Mucosa of stomach (tissue), 1 donor: ENCODE measurements around the gene FAM170B.

Source experiments
- H3K27me3 ChIP-seq: one replicate; pipeline ENCODE4 v1.7.0; 2013; ENCODE audit warnings: mild to moderate bottlenecking, low read length; ENCODE audit not compliant: control insufficient read depth, insufficient read depth
- H3K36me3 ChIP-seq: one replicate; pipeline ENCODE4 v1.7.0; 2013; ENCODE audit warnings: low read length; ENCODE audit not compliant: control insufficient read depth, insufficient read depth
- H3K4me1 ChIP-seq: one replicate; pipeline ENCODE4 v1.7.0; 2013; ENCODE audit warnings: mild to moderate bottlenecking, low read length; ENCODE audit not compliant: control insufficient read depth, insufficient read depth
- H3K4me3 ChIP-seq: one replicate; pipeline ENCODE4 v1.7.0; 2013; ENCODE audit warnings: low read length
- H3K9ac ChIP-seq: one replicate; pipeline ENCODE4 v1.7.0; 2013; ENCODE audit warnings: mild to moderate bottlenecking, low read length, moderate library complexity
- H3K9me3 ChIP-seq: one replicate; pipeline ENCODE4 v1.7.0; 2013; ENCODE audit warnings: mild to moderate bottlenecking, low read length, moderate library complexity; ENCODE audit not compliant: control insufficient read depth
- donor health status: Pancreatic carcinoma.

Gene FAM170B

DNA sequence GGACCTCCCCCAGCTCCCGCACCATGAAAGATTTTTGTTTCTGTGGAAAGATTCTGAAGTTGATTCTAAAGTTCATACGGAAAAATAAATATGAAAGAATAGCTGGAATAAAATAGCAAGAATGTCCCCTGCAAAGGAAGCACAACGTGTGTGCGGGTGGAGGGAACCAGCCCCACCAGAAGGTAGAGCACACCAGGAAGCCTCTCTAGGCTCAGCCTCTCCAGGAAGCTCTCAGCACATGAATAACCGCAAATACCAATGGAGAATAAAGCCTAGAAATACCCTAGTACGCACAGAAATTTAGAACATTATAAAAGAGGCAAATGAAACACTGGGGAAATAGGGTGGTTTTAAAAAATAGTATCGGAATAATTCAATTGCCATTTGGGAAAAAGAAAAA, 24.6 kb upstream of the FAM170B start:
- no peaks in the 10 kb centered on the region for H3K9me3 ChIP-seq
- H3K4me3 ChIP-seq, result no peak overlapping the region
- H3K36me3 ChIP-seq, result no peaks in the 10 kb centered on the region
- H3K4me1 ChIP-seq, result no peaks in the 10 kb centered on the region
- H3K27me3 ChIP-seq, result no peaks in the 10 kb centered on the region
- no peak overlapping the region for H3K9ac ChIP-seq

DNA sequence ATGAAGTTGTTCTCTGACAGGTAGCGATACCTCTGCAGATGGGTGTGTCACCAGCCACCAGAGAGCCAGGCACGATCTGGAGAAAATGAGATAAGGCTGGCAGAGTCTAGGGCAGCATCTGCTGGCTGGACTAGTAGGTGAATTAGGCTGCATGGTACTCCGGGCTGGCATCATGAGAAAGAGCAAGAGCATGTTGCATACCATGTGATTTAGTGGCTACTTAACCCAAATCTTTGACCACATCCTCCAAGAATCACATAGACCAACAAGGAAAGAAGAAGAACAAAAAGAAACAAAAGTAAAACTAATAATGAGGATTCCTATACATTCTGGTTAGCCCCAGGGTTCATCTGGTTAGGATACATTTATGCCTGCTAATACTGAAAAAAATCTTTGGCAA, 23.4 kb upstream of the FAM170B start:
- H3K9ac ChIP-seq, result no peak overlapping the region

DNA sequence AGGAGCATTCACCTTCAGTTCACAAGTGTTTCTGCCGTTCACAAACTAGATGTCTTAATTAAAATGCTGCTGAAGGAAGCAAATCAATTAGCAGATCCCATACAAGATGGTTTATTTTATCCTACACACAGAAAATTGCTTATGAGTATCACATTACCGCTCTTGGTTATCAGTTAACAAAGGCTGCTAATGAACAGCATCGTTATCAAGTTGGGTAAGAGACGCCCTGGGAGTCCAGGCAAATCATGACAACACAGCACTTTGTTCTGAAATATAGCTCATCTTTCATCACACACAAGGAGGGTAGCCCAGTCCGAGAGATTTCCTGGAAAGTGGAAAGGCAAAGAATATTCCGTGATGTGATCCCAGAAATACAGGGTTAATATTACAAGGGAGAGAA, 20.8 kb upstream of the FAM170B start:
- Histone ChIP-seq H3K4me3 (no peak overlapping the region), H3K9ac (no peak overlapping the region), H3K4me1 (no peaks in the 10 kb centered on the region), H3K27me3 (no peaks in the 10 kb centered on the region), H3K9me3 (no peaks in the 10 kb centered on the region), H3K36me3 (no peaks in the 10 kb centered on the region)

More for the DNA sequence above, 23.4 kb upstream of the FAM170B start:
- Histone ChIP-seq H3K36me3 (no peaks in the 10 kb centered on the region), H3K27me3 (no peaks in the 10 kb centered on the region), H3K4me1 (no peaks in the 10 kb centered on the region), H3K4me3 (no peak overlapping the region), H3K9me3 (no peaks in the 10 kb centered on the region)

DNA sequence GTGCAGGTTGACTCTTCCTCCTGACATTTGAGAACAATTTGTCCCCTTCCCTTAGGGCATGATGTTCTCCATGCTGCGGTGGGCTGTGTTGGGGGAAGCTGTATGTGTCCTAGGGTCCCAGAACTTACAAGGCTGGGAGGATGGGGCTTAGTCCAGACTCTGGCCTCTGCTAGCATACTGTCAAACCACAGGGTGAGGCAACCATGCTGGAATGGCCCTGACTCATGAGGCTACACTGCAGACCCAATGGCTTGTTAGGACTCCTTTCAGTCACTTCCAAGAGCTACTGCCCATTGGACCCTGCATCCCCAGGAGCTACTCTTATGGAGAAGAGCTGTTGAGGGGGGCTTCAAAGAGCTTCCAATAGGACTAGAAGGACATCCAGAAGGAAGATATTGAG, 20.1 kb upstream of the FAM170B start:
- H3K4me3 ChIP-seq, result no peak overlapping the region
- H3K9me3 ChIP-seq, result no peaks in the 10 kb centered on the region
- H3K27me3 ChIP-seq, result no peaks in the 10 kb centered on the region
- no peaks in the 10 kb centered on the region for H3K4me1 ChIP-seq
- H3K9ac ChIP-seq, result no peak overlapping the region
- no peaks in the 10 kb centered on the region for H3K36me3 ChIP-seq

DNA sequence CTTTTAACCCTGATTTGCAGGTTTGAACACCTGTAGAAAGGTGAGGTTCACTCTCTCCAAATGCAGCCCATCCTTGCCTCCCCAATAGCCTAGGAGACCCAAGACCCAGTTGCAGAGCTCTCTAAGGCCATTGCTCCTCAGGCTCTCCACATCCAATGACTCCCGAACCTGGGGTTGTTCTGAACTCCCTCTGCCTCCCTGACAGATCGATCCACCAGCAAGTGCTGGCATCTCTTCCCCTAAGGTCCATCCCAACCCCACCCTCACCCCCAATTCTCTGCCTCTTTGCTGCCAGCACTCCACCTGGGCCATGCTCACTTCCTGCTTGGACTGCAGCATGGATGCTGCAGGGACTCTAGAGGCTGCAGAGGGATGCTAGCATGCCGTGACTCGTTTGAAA, 19.3 kb upstream of the FAM170B start:
- H3K4me1 ChIP-seq, result no peaks in the 10 kb centered on the region
- H3K36me3 ChIP-seq, result no peaks in the 10 kb centered on the region
- H3K27me3 ChIP-seq, result no peaks in the 10 kb centered on the region
- H3K9ac ChIP-seq, result no peak overlapping the region
- no peak overlapping the region for H3K4me3 ChIP-seq
- no peaks in the 10 kb centered on the region for H3K9me3 ChIP-seq

DNA sequence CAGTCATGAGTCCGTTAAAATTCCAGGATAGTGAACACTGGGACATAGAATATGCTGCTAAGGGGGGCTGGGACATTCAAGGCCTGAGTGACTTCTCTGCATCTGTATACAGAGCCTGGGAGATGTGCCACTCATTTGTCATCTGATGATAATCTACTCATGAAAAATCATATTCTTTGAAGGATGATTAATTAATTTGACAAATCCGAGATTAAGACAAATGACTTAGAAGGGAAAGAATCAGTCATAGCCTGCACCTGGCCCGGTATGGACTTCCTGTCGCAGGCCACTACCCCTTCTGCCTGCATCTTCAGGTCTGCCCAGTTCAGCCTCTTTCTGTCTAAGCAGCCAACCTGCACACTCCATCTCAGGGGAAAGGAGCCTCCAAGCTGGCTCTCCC, 18.8 kb upstream of the FAM170B start:
- Histone ChIP-seq H3K9me3 (no peaks in the 10 kb centered on the region), H3K27me3 (no peaks in the 10 kb centered on the region), H3K4me3 (no peak overlapping the region), H3K36me3 (no peaks in the 10 kb centered on the region), H3K9ac (no peak overlapping the region), H3K4me1 (no peaks in the 10 kb centered on the region)

DNA sequence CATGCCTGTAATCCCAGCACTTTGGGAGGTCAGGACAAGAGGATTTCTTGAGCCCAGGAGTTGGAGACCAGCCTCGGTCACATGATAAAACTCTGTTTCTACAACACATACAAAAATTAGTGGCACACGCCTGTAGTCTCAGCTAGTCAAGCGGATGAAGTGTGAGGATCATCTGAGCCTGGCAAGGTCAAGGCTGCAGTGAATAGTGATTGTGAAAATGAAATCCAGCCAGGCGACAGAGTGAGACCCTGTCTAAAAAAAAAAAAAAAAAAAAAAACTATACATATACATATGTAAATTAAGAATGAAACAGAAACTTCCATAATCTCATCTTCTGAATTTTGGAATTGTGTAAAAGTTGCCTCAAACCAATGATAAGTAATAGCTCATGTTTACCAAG, 18.2 kb upstream of the FAM170B start:
- Histone ChIP-seq H3K4me3 (no peak overlapping the region), H3K36me3 (no peaks in the 10 kb centered on the region), H3K9me3 (no peaks in the 10 kb centered on the region), H3K27me3 (no peaks in the 10 kb centered on the region), H3K9ac (no peak overlapping the region), H3K4me1 (no peaks in the 10 kb centered on the region)

DNA sequence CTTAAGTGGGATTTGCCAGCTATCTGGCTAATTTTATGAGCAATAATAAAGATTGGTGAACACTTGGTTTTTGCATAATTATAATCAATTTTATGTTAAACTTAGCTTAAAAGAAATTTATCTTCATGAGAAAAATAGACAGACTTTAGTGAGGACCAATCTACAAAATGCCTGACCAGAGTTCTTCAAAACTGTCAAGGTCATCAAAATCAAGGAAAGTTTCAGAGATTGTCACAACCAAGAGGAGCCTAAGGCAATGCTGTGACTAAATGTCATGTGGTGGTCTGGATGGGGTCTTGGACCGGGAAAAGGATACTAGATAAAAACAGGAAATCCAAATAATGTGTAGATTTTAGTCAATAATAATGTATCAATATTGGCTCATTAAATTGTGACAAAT, 17.7 kb upstream of the FAM170B start:
- Histone ChIP-seq H3K4me3 (no peak overlapping the region), H3K9me3 (no peaks in the 10 kb centered on the region), H3K9ac (no peak overlapping the region), H3K36me3 (no peaks in the 10 kb centered on the region), H3K27me3 (no peaks in the 10 kb centered on the region), H3K4me1 (no peaks in the 10 kb centered on the region)

DNA sequence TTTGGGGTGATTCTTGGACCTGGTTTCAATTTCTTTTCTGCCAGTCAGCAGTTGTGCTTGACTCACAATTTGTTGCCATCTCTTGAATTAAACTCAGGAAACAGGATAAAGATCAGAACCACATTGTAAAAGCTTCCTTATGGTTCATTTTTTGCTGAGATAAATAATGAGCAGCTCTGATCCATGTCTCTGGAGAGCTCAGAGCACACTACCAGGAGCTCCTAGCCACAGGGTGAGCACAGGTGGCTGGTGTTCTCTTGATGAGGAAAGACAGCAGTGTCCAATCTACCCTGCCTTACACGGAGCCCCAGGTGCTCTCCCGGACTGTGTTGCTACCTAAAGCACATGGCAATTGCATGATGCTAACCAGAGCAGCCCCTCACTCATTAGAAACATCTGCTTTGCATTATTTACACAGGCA, 17.2 kb upstream of the FAM170B start:
- Histone ChIP-seq H3K27me3 (no peaks in the 10 kb centered on the region), H3K4me1 (no peaks in the 10 kb centered on the region), H3K9ac (no peak overlapping the region), H3K36me3 (no peaks in the 10 kb centered on the region), H3K4me3 (no peak overlapping the region), H3K9me3 (no peaks in the 10 kb centered on the region)

DNA sequence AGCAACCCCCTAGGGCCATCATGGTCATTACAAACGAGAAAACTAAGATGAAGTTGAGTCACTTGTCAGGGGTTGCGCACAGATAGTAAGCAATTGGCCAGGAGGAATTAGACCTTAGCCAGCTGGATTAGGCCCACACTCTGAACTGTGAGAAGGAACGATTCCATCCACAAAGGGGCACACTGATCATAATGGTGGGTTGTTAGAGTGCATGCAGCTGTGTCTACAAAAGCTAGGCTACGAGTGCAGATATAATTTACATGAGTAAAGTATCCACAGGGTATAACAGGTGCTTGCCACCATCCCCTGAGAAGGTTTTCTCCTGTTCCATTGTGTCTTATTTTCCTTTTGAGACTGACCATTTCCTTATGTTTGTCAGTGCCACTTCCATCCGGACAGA, 16.6 kb upstream of the FAM170B start:
- no peak overlapping the region for H3K4me3 ChIP-seq
- no peaks in the 10 kb centered on the region for H3K36me3 ChIP-seq
- no peak overlapping the region for H3K9ac ChIP-seq
- no peaks in the 10 kb centered on the region for H3K9me3 ChIP-seq
- H3K4me1 ChIP-seq, result no peaks in the 10 kb centered on the region
- no peaks in the 10 kb centered on the region for H3K27me3 ChIP-seq

DNA sequence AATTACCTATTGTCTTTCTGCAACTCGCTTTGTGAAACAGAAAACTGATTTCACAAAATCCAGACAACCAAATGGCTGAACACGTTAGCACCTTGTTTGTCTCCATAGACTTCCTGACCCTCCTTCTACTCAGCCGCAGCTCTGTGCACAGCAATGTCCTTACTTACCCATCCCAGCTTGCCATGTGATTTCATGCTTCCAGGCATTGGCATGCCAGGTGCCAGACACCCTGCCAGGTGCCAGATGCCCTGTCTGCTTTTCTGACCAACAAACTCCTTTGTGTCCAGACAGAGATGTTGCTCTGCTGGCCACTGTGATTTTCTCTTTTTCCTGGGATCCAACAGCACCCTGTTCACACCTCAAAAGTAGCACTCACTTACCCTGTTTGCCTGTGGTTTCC, 16.1 kb upstream of the FAM170B start:
- Histone ChIP-seq H3K4me3 (no peak overlapping the region), H3K36me3 (no peaks in the 10 kb centered on the region), H3K9me3 (no peaks in the 10 kb centered on the region), H3K27me3 (no peaks in the 10 kb centered on the region), H3K4me1 (no peaks in the 10 kb centered on the region), H3K9ac (no peak overlapping the region)

DNA sequence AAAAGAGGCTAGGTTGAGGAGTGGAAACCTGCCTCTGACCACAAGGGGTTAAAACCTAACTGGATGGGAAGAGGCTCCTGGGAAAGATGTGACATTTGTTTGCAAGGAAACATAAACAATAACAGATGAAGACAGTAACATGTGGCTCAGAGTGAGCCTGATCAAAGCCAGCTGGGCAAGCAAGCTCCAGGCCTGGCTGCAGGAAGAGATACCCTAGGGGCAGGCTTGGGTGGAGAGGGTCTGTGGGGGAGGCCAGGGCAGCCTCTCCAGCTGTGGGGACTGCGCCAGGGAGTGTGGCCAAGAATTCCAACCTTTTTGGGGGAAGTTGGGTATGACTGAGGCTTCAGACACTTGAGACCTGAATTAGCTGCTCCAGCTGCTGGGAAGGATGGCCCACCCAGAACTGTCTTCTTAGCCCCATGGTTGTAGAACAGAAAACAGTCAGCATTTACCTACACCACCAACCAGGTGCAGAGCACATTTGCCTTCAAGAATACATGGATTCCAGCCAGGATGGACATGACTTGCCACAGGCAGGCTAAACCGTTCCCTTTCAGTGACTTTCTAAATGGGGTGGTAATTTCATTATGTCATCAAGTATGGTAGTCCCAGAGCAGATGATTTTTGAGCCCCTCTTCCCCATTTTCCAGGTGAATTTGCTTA, 10.4 kb upstream of the FAM170B start:
- no peak overlapping the region for H3K9ac ChIP-seq
- no peaks in the 10 kb centered on the region for H3K27me3 ChIP-seq
- no peaks in the 10 kb centered on the region for H3K9me3 ChIP-seq
- no peak overlapping the region for H3K4me3 ChIP-seq
- H3K4me1 ChIP-seq, result no peaks in the 10 kb centered on the region
- H3K36me3 ChIP-seq, result no peaks in the 10 kb centered on the region

DNA sequence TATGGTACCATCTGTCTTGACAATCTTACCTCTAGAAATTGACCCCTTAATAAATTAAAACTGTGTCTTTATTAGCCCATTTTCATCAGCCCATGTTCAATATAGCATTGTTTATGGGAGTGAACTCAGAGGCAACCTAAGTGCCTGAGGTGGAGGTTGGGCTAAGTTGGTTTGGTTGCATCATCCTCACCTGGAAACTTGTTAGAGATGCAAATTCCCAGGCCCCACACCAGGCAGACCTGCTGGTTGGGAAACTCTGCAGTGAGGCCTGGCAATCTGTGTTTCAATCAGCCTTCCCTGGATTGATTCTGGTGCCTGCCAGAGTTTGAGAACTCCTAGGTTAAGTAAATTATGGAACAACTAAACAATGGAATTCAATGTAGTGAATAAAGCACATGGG, 9.4 kb upstream of the FAM170B start:
- Histone ChIP-seq H3K4me3 (no peak overlapping the region), H3K9me3 (no peaks in the 10 kb centered on the region), H3K36me3 (no peaks in the 10 kb centered on the region), H3K27me3 (no peaks in the 10 kb centered on the region), H3K4me1 (no peaks in the 10 kb centered on the region), H3K9ac (no peak overlapping the region)
